Measurements from ENCODE around the gene GAREM1.

GRCh38 chr18:32420084-32420750 is 50.5 kb downstream of the GAREM1 start:
- TF ChIP-seq CTCF (IDR thresholded peaks at IDR 0.05) (no peak), POLR2A (IDR thresholded peaks at IDR 0.05) (no peak), POLR2AphosphoS5 (IDR thresholded peaks at IDR 0.05) (no peak)
